Measurements from ENCODE around the gene PCYOX1L. TPM values are rescaled to one million over a fixed set of nuclear protein-coding genes. Genes with fewer than 3 reads are reported as not detected.

The PCYOX1L gene
- total RNA-seq, 1 donor, result 11.7 TPM

DNA sequence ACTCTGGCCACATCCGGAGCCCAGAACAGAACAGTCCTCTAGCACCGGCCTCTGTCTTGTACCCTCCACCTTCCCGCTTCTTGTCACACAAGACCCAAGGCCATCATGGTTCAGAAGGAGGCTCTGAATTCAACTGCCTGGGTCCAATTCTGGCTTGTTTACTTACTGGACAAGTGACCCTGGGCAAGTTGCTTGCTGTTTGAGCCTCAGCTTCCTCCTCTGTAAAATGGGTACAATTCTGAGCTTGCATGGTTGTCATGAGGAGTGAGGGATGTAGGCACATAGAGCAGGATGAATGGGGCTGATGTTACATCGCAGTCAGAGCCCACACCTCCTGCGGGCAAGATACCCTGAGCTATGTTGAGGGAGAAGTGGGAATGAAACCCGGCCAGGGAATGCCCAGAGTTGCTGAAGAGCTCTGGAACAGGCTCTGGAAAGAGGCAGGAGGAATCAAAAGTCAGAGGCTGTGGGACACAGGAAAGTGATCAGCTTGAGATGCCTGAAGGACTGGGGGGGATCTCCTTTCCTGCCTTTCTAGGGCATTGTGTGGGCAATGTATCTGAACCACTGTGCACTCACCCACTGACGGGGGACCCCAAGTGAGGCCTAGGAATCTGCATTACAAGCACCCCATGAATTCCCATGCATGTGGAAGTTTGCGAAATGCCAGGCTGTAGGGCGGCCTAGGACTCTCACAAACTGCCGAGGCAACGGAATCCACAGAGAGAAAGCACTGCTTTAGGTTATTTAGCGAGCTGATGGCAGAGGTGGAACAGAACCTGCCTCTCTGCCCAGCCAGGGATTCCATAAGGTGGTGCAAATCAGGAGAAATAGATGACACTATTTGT is 50.6 kb downstream of the PCYOX1L start:
- peak; percentile 23 for DNase-seq (ENCODE audit: low read depth)
- TF ChIP-seq, protein P1, sequence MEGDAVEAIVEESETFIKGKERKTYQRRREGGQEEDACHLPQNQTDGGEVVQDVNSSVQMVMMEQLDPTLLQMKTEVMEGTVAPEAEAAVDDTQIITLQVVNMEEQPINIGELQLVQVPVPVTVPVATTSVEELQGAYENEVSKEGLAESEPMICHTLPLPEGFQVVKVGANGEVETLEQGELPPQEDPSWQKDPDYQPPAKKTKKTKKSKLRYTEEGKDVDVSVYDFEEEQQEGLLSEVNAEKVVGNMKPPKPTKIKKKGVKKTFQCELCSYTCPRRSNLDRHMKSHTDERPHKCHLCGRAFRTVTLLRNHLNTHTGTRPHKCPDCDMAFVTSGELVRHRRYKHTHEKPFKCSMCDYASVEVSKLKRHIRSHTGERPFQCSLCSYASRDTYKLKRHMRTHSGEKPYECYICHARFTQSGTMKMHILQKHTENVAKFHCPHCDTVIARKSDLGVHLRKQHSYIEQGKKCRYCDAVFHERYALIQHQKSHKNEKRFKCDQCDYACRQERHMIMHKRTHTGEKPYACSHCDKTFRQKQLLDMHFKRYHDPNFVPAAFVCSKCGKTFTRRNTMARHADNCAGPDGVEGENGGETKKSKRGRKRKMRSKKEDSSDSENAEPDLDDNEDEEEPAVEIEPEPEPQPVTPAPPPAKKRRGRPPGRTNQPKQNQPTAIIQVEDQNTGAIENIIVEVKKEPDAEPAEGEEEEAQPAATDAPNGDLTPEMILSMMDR (IDR thresholded peaks at IDR 0.05; ENCODE audit: insufficient read depth, low read depth, low read length), result no peak
- H3K4me3 ChIP-seq (ENCODE audit: low read depth, low read length), result peak overlapping the region; percentile 87

DNA sequence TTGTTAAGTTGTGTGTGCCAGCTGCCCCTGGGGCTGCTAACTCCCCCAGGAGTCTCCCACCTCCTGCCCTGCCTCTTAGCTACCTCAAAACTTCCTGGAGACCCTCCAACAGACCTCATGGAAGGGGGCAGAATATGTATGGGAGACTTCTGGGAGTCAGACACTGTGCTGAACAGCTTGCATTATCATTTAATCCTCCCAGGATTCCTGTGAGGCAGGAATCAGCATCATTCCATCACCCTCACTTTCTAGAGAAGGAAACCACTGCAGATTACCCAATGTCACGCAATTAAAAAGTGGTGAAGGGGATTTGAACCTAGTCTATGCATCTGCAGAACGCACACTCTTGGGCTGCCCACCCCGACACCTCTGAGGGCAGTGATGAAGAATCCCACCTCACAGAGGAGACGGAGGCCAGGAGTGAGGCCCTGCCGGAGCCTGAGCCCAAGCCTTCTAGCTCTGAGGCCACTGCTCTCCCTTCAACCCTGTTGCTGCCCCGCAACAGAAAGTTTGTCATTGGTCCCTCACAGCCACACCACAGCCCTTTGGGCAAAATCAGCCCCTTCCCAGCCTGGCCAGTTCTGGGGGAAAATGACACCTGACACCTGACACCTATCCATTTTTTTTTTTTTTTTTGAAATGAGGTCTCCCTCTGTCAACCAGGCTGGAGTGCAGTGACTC is 51.6 kb downstream of the PCYOX1L start:
- H3K4me3 ChIP-seq (ENCODE audit: low read depth, low read length), result peak overlapping the region; percentile 87
- TF ChIP-seq, protein P1 (IDR thresholded peaks at IDR 0.05; ENCODE audit: insufficient read depth, low read depth, low read length), result no peak
- peak; percentile 82 for DNase-seq (ENCODE audit: low read depth)

DNA sequence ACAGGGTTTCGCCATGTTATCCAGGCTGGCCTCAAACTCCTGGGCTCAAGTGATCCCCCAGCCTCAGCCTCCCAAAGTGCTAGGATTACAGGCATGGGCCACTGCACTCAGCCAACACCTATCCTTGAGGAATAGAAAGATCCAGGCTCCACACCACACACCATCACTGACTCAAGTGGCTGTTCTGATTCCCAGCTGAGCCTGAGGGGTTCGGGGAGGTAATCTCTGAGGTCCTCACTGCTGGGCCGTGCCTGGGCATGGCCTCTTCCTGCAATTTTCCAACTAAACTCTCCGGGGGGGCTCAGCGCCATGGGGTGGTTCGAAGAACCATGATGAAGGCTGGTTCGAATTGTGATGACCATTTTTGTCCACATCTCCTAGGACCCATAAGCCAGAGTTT is 52.2 kb downstream of the PCYOX1L start:
- TF ChIP-seq, protein P1 (IDR thresholded peaks at IDR 0.05; ENCODE audit: insufficient read depth, low read depth, low read length), result no peak
- H3K4me3 ChIP-seq (ENCODE audit: low read depth, low read length), result peak overlapping the region; percentile 87

DNA sequence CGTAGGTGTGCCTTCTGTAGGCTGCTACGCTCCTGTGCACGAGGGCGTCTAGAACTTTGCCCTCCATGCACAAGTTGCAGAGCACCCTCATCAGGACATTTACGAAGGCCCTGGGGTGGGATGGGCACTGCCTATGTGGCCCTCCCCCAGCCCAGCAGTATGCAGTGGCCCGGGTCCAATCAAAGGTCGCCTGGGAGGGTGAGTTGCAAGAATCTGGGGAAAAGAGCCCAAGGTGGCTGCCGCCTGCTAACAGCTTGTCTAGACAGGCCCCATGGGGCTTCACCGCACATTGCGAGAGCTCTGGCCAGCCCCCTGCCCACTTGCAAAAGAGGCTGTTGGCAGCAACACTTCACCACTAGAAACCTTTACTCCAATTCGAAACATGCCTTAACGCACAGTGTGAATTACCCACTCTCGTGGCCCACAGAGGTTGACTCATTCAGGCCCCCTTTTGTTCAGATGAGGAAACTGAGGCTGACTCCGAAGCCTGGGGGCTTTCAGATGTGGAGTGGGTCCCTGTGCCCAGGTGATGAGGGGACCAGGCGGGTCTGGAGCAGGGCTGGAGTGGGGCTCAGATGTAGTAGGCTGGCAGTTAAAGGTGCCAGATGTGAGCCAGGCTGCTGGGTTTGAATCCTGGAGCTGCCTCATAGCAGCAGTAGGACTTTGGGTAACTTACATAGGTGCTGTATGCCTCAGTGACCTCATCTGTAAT is 53.0 kb downstream of the PCYOX1L start:
- TF ChIP-seq, protein P1 (IDR thresholded peaks at IDR 0.05; ENCODE audit: insufficient read depth, low read depth, low read length), result no peak
- peak overlapping the region; percentile 87 for H3K4me3 ChIP-seq (ENCODE audit: low read depth, low read length)
- DNase-seq (ENCODE audit: low read depth), result peak; percentile 70

More for the DNA sequence above, 52.2 kb downstream of the PCYOX1L start:
- DNase-seq (ENCODE audit: low read depth), result peak; percentile 24

DNA sequence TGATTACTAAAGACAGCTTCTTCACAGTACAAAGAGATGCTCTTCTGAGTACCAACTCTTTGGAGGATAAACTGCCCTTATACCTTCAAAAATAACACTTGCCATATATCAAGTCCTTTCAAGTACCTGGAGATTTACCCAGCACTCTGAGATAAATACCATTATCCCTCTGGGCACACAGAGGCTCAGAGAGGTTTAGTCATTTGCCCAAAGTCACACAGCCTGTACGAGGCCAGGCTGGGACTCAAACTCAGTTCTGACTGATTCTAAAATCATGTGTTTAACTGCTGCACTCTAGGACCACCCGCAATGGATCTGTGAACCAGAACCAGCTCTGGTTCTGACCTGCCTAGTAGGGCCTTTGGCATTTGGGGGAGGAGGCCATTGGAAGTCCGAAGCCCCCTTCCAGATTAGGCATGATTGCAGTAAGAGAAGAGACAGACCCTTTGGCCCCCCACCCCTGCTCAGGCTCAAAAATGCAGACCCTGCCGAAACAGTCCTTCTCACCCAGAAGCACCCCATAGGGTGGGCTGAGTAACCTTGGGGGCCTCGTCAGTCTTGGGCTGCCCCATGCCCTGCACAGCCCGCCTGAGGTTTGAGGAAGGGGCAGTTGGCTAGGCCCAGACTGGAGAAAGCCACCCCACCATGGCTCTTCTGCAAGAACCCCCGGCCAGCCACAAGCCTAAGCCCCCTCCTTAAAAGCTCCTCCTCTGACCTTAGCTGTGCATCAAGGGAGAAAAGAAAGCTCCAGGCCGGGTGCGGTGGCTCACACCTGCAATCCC is 54.1 kb downstream of the PCYOX1L start:
- peak; percentile 14 for DNase-seq (ENCODE audit: low read depth)
- TF ChIP-seq, protein P1 (IDR thresholded peaks at IDR 0.05; ENCODE audit: insufficient read depth, low read depth, low read length), result no peak
- peak overlapping the region; percentile 87 for H3K4me3 ChIP-seq (ENCODE audit: low read depth, low read length)

All from fibroblast of villous mesenchyme (primary cell).